WTC11 (cell line): ENCODE data around the gene C9.

Experiments used
- CREM ChIP-seq: sonication (generic); formaldehyde crosslinking; IDR thresholded peaks from 2 replicates; pipeline ENCODE4 v1.8.1; 2022; ENCODE audit warnings: mild to moderate bottlenecking, missing genetic modification reagents, moderate library complexity
- GABPB1 ChIP-seq: sonication (generic); formaldehyde crosslinking; IDR thresholded peaks from 2 replicates; pipeline ENCODE4 v1.8.1; 2023; ENCODE audit warnings: mild to moderate bottlenecking, missing genetic modification reagents
- MYBL2 ChIP-seq: sonication (generic); formaldehyde crosslinking; IDR thresholded peaks from 2 replicates; pipeline ENCODE4 v1.8.1; 2023; ENCODE audit warnings: mild to moderate bottlenecking, moderate library complexity, missing genetic modification reagents
- SMAD4 ChIP-seq: sonication (generic); formaldehyde crosslinking; IDR thresholded peaks from 2 replicates; pipeline ENCODE4 v1.8.0; 2022; ENCODE audit warnings: mild to moderate bottlenecking, missing genetic modification reagents
- TCF7 ChIP-seq: sonication (generic); formaldehyde crosslinking; IDR thresholded peaks from 2 replicates; pipeline ENCODE4 v1.8.0; 2022; ENCODE audit warnings: mild to moderate bottlenecking, low read depth, missing genetic modification reagents, moderate library complexity
- TP53 ChIP-seq: sonication (generic); formaldehyde crosslinking; IDR thresholded peaks from 2 replicates; pipeline ENCODE4 v1.8.1; 2023; ENCODE audit warnings: mild to moderate bottlenecking, missing genetic modification reagents
- ZNF423 ChIP-seq: fragments of 250-450 bp; sonication (Bioruptor Pico); IDR thresholded peaks from 2 replicates; pipeline ENCODE4 v2.1.2; 2022; ENCODE audit warnings: mild to moderate bottlenecking, moderate library complexity
- TF ChIP-seq, protein P1 (sequence below): fragments of 200-600 bp; IDR thresholded peaks from 2 replicates; pipeline ENCODE4 v1.8.0; 2022; ENCODE audit warnings: antibody characterized with exemption
- TF ChIP-seq, protein P2 (sequence below): sonication (generic); formaldehyde crosslinking; IDR thresholded peaks from 2 replicates; pipeline ENCODE4 v1.8.1; 2023; ENCODE audit warnings: mild to moderate bottlenecking, missing genetic modification reagents
- TF ChIP-seq, protein P3 (sequence below): sonication (generic); formaldehyde crosslinking; IDR thresholded peaks from 2 replicates; pipeline ENCODE4 v1.8.0; 2022; ENCODE audit warnings: mild to moderate bottlenecking, missing genetic modification reagents
- TF ChIP-seq, protein P4 (sequence below): sonication (generic); formaldehyde crosslinking; conservative IDR thresholded peaks from 2 replicates; pipeline ENCODE4 v1.8.1; 2023; ENCODE audit warnings: mild to moderate bottlenecking, low read depth, missing genetic modification reagents, moderate library complexity

DNA sequence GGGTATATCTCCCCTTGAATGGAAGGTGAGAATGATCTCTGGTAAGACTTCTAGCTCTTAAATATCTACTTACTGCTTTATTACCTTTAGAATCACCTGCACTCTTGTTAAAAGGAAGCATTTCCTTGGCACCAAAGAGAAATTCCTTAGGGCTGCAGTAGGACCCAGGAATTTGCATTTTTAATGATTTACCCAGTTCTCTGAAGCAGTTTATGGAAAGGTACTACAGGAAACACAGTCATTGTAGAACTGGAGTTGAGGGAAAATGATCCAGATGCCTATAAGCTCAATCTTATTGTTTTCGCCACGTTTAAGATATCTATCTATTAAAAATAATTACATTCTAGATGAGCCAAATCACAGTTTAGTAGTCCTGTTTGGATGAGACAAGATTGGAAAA is 9.5 kb upstream of the C9 start:
- no peak for TF ChIP-seq TP53
- TF ChIP-seq SMAD4 (CRISPR knock-in tag), result no peak
- no peak for TF ChIP-seq CREM (CRISPR knock-in tag)
- TF ChIP-seq, protein P1, sequence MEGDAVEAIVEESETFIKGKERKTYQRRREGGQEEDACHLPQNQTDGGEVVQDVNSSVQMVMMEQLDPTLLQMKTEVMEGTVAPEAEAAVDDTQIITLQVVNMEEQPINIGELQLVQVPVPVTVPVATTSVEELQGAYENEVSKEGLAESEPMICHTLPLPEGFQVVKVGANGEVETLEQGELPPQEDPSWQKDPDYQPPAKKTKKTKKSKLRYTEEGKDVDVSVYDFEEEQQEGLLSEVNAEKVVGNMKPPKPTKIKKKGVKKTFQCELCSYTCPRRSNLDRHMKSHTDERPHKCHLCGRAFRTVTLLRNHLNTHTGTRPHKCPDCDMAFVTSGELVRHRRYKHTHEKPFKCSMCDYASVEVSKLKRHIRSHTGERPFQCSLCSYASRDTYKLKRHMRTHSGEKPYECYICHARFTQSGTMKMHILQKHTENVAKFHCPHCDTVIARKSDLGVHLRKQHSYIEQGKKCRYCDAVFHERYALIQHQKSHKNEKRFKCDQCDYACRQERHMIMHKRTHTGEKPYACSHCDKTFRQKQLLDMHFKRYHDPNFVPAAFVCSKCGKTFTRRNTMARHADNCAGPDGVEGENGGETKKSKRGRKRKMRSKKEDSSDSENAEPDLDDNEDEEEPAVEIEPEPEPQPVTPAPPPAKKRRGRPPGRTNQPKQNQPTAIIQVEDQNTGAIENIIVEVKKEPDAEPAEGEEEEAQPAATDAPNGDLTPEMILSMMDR, result no peak
- no peak for TF ChIP-seq GABPB1 (CRISPR knock-in tag)
- TF ChIP-seq TCF7, result no peak
- TF ChIP-seq, protein P2, sequence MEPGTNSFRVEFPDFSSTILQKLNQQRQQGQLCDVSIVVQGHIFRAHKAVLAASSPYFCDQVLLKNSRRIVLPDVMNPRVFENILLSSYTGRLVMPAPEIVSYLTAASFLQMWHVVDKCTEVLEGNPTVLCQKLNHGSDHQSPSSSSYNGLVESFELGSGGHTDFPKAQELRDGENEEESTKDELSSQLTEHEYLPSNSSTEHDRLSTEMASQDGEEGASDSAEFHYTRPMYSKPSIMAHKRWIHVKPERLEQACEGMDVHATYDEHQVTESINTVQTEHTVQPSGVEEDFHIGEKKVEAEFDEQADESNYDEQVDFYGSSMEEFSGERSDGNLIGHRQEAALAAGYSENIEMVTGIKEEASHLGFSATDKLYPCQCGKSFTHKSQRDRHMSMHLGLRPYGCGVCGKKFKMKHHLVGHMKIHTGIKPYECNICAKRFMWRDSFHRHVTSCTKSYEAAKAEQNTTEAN, result no peak
- no peak for TF ChIP-seq MYBL2
- TF ChIP-seq, protein P3, sequence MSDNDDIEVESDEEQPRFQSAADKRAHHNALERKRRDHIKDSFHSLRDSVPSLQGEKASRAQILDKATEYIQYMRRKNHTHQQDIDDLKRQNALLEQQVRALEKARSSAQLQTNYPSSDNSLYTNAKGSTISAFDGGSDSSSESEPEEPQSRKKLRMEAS, result no peak
- no peak for TF ChIP-seq ZNF423 (CRISPR knock-in tag)
- TF ChIP-seq, protein P4, sequence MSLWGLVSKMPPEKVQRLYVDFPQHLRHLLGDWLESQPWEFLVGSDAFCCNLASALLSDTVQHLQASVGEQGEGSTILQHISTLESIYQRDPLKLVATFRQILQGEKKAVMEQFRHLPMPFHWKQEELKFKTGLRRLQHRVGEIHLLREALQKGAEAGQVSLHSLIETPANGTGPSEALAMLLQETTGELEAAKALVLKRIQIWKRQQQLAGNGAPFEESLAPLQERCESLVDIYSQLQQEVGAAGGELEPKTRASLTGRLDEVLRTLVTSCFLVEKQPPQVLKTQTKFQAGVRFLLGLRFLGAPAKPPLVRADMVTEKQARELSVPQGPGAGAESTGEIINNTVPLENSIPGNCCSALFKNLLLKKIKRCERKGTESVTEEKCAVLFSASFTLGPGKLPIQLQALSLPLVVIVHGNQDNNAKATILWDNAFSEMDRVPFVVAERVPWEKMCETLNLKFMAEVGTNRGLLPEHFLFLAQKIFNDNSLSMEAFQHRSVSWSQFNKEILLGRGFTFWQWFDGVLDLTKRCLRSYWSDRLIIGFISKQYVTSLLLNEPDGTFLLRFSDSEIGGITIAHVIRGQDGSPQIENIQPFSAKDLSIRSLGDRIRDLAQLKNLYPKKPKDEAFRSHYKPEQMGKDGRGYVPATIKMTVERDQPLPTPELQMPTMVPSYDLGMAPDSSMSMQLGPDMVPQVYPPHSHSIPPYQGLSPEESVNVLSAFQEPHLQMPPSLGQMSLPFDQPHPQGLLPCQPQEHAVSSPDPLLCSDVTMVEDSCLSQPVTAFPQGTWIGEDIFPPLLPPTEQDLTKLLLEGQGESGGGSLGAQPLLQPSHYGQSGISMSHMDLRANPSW (CRISPR knock-in tag), result no peak
